GM21515 (cell line): ENCODE measurements around the gene CCDC24.

ENCODE experiments used
- ATAC-seq: cut with Tn5 transposase; IDR thresholded peaks from one replicate; pipeline ENCODE4 v1.9.1; 2021; ENCODE audit not compliant: unreplicated experiment

Gene CCDC24

GRCh38 chr1:44038876-44039657 is 47.7 kb downstream of the CCDC24 start:
- ATAC-seq: no peak

GRCh38 chr1:44040418-44040817 is 49.0 kb downstream of the CCDC24 start:
- no peak for ATAC-seq

- no peak for ATAC-seq
These were observed 49.4 kb downstream of the CCDC24 start for GRCh38 chr1:44040846-44041245.

GRCh38 chr1:44043176-44044070 is 52.0 kb downstream of the CCDC24 start:
- no peak for ATAC-seq

GRCh38 chr1:44044071-44044801 is 52.8 kb downstream of the CCDC24 start:
- no peak for ATAC-seq

- ATAC-seq: no peak
These were observed 53.7 kb downstream of the CCDC24 start for GRCh38 chr1:44045064-44045463.
